GM18520 (cell line): Measurements from ENCODE around the gene ERCC1.
A peak's percentile ranks its signal among the peaks of the same experiment; 100 is the strongest.

Source experiments
- ATAC-seq: cut with Tn5 transposase; IDR thresholded peaks from one replicate; pipeline ENCODE4 v1.9.1; 2021; ENCODE audit not compliant: unreplicated experiment

Gene ERCC1

GRCh38 chr19:45423589-45424190 is at the start of gene ERCC1:
ERCC1 (minus strand) TSS chr19:45423917; CDS start chr19:45423374, 543 bp downstream.
- peak; percentile 58 for ATAC-seq

GRCh38 chr19:45473367-45473681 is 49.6 kb upstream of the ERCC1 start:
- ATAC-seq = no peak

GRCh38 chr19:45472563-45473366 is 49.0 kb upstream of the ERCC1 start:
- ATAC-seq = no peak

DNA sequence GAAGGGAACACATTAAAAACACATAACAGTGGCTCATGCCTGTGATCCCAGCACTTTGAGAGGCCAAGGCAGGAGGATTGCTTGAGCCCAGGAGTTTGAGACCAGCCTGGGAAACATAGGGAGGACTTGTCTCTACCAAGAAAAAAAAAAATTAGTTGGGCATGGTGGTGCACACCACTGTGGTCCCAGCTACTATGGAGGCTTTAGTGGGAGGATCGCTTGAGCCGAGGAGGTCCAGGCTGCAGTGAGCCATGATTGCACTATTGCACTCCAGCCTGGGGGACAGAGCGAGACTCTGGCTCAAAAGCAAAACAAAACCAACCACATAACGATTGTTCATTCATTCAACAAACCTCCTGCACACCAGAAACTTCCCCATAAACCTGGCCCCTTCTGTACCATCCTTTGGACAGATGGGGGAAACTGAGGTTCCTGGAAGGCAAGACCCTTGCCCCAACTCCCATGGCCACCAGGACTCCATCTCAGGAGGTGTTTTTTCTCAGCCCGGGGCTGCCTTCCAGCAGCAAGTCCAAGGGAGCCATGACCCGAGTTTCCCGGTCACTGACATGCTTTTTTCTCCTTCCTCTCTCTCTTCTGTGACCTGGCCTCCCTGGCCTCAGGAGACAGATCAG is 48.3 kb upstream of the ERCC1 start:
- ATAC-seq = no peak

- no peak for ATAC-seq
Observed at GRCh38 chr19:45471111-45471930, 47.6 kb upstream of the ERCC1 start.

GRCh38 chr19:45470762-45471081 is 47.0 kb upstream of the ERCC1 start:
- no peak for ATAC-seq

DNA sequence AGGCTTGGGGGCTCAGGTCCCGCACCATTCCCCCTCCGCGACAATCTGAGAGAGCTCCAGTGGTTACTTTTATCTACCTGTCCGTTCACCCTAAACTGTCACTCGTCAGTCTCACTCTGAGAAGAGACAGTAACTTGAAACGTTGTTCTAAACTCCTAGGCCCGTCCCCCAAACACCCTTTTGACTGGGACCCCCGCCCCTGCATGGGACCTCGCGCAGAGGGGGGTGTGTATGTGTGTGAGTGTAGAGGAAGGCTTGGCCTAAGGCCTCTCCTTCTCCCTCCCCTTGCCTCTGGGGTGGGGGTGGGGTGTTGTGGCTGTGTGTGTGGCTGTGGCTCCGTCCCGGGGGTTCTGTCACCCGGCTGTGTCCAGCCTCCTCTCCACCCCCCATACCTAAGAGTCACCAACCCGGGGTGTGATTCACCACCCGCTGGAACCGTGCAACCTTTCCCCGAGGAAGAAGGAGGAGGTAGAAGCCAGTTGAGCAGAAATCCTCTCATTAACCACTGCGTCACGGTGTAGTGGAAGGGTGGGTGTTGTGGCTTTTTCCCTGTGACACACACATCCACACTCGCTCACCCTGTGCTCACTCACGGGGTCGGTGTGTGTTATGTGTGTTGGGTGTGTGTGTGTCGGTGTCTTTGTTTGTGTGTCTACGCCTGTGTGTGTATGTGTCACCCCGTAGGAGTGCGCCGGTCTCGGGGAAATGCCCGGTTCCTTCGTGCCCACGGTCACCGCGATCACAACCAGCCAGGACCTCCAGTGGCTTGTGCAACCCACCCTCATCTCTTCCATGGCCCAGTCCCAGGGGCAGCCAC is 46.4 kb upstream of the ERCC1 start:
- no peak for ATAC-seq

DNA sequence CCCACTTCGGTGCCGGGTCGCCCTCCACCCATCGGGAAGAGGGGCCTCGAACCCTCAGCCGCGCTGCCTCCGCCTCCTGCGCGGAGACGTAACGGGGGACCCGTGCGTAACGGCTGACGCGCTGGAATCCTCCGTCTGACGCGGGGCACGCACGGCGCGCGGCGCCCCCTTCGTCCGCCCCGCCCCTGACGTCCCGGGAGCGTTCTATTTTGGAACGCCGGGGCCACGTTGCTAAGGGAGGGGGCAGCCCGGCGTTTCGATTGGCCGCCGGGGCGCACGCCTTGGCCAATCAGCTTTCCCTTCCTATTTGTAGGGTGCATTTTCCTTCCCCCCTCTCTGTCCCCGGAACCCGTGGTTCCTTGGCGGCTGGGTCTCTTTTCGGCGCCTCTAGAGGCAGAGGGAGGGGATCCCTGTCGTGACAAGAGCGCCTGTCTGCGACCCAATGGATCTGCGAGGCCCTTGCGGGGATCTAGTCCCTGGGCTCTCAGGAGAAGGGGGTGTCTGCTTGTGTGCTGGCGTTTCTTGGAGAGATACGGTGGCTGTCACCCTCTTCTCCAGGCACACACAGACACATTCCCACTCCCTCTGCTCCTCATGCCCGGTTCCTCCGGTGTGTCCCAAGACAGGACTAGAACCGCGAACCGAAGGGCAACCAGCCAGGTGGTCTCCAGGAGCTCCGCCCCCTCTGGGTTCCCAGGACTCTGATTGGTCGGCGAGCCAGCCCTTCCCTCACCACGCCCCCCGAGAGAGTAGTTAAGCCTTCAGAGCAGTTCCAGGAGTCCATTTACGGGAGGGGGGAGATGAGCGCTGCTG is 45.6 kb upstream of the ERCC1 start:
- peak; percentile 54 for ATAC-seq

DNA sequence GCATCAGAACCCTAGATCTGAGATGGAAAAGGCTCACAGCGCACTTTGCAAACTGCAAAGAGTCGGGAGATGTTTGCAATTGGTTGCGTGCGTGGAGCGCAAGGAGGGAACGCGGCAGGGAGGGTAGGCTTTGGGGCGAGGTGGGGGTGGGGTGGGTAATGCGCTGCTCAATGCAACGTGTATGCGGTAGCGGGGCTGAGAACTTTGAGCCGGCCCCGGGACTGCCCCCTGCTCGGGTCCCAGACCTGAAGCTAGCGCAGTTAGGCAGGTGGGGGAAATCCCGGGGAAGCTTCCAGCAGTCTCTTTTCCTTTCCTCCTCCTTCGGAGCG is 45.0 kb upstream of the ERCC1 start:
- no peak for ATAC-seq

DNA sequence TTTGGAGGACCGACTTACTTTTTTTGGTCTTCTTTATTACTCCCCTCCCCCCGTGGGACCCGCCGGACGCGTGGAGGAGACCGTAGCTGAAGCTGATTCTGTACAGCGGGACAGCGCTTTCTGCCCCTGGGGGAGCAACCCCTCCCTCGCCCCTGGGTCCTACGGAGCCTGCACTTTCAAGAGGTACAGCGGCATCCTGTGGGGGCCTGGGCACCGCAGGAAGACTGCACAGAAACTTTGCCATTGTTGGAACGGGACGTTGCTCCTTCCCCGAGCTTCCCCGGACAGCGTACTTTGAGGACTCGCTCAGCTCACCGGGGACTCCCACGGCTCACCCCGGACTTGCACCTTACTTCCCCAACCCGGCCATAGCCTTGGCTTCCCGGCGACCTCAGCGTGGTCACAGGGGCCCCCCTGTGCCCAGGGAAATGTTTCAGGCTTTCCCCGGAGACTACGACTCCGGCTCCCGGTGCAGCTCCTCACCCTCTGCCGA is 44.5 kb upstream of the ERCC1 start:
- ATAC-seq = no peak

- ATAC-seq = peak; percentile 26
Observed at GRCh38 chr19:45467456-45468158, 43.9 kb upstream of the ERCC1 start, which contains the start of gene FOSB. FOSB (plus strand) TSS chr19:45467996; CDS start chr19:45468587, 591 bp downstream.

GRCh38 chr19:45467115-45467455 is 43.4 kb upstream of the ERCC1 start:
- no peak for ATAC-seq

DNA sequence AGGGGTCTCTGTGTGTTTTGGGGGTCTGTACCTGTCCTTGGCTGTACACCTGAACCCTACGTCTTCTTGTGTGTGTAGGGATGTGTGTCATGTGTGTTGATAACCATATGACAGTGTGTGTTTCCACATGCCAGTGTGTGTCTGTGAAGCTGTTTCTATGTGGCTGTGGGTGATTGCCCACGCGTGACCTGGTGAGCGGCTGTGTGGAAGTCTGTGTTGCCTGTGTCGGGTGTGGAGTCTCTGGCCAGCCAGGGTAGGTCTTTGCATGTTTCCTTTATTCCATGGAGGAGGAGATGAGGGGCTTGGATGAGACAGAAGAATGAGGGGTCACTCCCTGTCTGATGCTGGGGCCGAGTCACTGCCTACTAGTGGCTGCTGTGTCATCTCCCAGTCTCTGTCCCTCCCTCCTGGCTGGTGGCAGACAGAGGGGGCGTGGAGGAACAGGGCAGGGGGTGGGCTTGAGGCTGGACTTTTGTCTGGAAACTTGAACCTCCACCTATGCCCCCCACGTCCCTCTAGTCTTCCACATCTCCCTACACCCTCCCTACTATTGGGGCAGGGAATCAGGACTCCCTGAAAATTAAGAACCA is 41.2 kb upstream of the ERCC1 start:
- ATAC-seq = no peak

- ATAC-seq = no peak
Observed at GRCh38 chr19:45464274-45464673, 40.6 kb upstream of the ERCC1 start.

DNA sequence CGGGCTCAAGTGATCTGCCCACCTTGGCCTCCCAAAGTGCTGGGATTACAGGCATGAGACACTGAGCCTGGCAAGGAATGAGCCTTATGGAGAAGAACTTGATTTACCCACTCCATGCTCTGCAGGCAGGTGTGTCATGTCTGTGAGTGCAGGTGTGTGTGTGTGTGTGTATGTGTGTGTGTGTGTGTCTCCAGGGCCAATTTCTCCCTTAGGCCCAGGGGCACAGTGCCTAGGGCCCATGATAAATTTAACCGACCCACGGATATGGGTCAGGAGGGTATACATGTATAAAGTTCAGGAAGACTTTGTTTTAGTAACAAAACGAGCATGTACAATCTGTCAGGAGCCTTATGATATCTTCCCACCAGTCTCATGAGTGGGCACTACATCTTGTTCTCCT is 39.5 kb upstream of the ERCC1 start:
- ATAC-seq = no peak

DNA sequence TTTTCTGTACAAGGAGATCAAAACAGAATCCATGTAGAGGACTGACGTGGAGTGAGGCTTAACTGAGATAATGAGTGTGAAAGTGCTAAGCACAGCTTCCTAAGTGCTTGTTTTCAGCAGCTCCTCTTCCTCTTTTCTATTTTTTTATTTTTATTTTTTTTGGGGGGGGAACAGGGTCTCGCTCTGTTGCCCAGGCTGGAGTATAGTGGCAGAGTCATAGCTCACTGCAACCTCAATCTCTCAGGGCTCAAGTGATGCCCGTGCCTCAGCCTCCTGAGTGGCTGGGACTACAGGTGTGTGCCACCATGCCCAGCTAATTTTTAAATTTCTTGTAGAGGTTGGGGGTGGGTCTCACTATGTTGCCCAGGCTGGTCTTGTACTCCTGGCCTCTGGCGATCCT is 38.5 kb upstream of the ERCC1 start:
- no peak for ATAC-seq

GRCh38 chr19:45460807-45461347 is 37.2 kb upstream of the ERCC1 start:
- ATAC-seq = no peak

DNA sequence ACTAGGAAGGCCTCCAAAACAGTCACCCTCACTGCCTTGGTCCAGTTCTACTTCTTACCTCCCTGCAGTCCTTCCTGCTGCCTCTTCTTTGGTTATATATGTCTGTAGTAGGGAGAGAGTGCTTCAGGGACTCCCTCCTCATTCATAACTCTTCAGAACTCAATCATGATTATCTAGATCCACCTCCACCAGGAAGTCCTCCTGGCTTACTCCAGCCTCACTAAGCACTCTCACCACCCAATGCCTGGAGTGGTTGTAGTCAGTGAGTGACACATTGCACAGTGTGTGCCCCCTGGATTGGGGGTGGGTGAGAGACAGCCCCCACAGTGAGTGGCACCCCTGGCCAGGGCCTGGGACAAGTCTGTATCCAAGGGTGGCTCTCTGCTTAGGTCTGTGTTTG is 34.1 kb upstream of the ERCC1 start:
- no peak for ATAC-seq

DNA sequence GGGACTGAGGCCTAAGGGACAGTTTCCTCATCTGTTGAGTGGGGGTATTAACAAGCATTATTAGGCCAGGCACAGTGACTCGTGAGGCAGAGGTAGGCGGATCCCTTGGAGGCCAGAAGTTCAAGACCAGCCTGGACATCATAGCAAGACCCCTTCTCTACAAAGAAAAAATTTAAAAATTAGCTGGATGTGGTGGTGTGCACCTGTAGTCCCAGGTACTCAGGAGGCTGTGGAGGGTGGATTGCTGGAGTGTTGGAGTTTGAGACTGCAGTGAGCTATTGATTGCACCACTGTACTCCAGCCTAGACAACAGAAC is 32.7 kb upstream of the ERCC1 start:
- ATAC-seq = no peak
